GM12878 (cell line): ENCODE results near the gene CDC42EP3.

Experiments used
- CHD1 ChIP-seq: IDR thresholded peaks from 2 replicates; pipeline ENCODE4 v1.6.1; 2012; ENCODE audit warnings: low read depth, low read length, improper control_type of control experiment
- JUND ChIP-seq: IDR thresholded peaks from 2 replicates; pipeline ENCODE4 v1.6.1; 2012; ENCODE audit warnings: low read depth, mild to moderate bottlenecking, low read length, improper control_type of control experiment, moderate library complexity
- TARDBP ChIP-seq: IDR thresholded peaks from 2 replicates; pipeline ENCODE4 v1.6.1; 2016; ENCODE audit warnings: borderline replicate concordance
- TF ChIP-seq, protein P1 (sequence below): fragments of 150-350 bp; IDR thresholded peaks from 2 replicates; pipeline ENCODE4 v1.6.1; 2016; ENCODE audit warnings: low read depth, low read length

DNA sequence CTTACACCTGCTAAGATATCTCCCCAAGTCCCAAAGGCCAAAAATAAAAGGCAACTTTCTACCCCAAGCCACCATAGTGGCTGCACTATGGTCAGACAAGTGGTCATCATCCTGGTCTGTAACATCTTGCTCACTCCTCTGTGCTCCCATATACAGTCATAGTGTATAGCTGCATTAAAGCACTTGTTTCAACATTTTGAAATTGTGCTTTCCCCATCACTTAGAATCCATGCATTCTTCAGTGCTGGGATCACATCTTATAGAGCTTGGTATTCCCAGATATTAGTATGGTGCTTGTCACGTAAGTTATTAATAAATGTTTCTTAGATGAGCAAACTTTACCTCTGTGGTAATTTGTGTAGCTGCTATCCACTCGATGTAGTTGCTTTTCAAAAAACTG is 40.4 kb upstream of the CDC42EP3 start:
- TF ChIP-seq, protein P1, sequence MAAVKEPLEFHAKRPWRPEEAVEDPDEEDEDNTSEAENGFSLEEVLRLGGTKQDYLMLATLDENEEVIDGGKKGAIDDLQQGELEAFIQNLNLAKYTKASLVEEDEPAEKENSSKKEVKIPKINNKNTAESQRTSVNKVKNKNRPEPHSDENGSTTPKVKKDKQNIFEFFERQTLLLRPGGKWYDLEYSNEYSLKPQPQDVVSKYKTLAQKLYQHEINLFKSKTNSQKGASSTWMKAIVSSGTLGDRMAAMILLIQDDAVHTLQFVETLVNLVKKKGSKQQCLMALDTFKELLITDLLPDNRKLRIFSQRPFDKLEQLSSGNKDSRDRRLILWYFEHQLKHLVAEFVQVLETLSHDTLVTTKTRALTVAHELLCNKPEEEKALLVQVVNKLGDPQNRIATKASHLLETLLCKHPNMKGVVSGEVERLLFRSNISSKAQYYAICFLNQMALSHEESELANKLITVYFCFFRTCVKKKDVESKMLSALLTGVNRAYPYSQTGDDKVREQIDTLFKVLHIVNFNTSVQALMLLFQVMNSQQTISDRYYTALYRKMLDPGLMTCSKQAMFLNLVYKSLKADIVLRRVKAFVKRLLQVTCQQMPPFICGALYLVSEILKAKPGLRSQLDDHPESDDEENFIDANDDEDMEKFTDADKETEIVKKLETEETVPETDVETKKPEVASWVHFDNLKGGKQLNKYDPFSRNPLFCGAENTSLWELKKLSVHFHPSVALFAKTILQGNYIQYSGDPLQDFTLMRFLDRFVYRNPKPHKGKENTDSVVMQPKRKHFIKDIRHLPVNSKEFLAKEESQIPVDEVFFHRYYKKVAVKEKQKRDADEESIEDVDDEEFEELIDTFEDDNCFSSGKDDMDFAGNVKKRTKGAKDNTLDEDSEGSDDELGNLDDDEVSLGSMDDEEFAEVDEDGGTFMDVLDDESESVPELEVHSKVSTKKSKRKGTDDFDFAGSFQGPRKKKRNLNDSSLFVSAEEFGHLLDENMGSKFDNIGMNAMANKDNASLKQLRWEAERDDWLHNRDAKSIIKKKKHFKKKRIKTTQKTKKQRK = no peak
- TF ChIP-seq JUND (no peak), TARDBP (no peak), CHD1 (no peak)
